ENCODE measurements around the gene C3orf52.

Gene C3orf52

GRCh38 chr3:112143251-112143650 lies 57.1 kb downstream of the C3orf52 start:
- Histone ChIP-seq H3K79me2 (ENCODE audit: low read length) (no peaks in the 10 kb centered on the region), H3K4me2 (ENCODE audit: low read depth, low read length) (peak overlapping the region; percentile 26; the same call in 1 of the 2 replicates), H3K27ac (ENCODE audit: low read length) (peak overlapping the region; percentile 21; the same call in 1 of the 2 replicates), H3F3A (ENCODE audit: insufficient read depth, low read length) (no peaks in the 10 kb centered on the region), H4K20me1 (ENCODE audit: insufficient read depth, low read length) (no peaks in the 10 kb centered on the region), H3K4me3 (ENCODE audit: low read length) (no peak overlapping the region), H3K9me3 (replicated peaks; ENCODE audit: insufficient read depth, low read length) (no peaks in the 10 kb centered on the region), H3K4me1 (ENCODE audit: low read length) (peaks cover 9% of the 10 kb centered on the region), H3K36me3 (replicated peaks; ENCODE audit: insufficient read depth, low read length) (no peaks in the 10 kb centered on the region), H3K27me3 (replicated peaks; ENCODE audit: insufficient read depth, low read length) (no peaks in the 10 kb centered on the region), H3K9ac (ENCODE audit: low read length) (no peak overlapping the region), H2AFZ (ENCODE audit: low read length) (no peak overlapping the region), H3K9me2 (replicated peaks; ENCODE audit: insufficient read depth, low read length) (no peaks in the 10 kb centered on the region)
- TF ChIP-seq EZH2phosphoT487 (IDR thresholded peaks at IDR 0.05; ENCODE audit: low read length), result no peak
- TF ChIP-seq EZH2 (optimal IDR thresholded peaks at IDR 0.05; ENCODE audit: low read depth, low read length), result no peak
- TF ChIP-seq CTCF (IDR thresholded peaks at IDR 0.05; ENCODE audit: low read length), result no peak
- DNase-seq, result no peak

GRCh38 chr3:112143689-112144088 lies 57.5 kb downstream of the C3orf52 start:
- TF ChIP-seq EZH2 (optimal IDR thresholded peaks at IDR 0.05; ENCODE audit: low read depth, low read length) (no peak), CTCF (IDR thresholded peaks at IDR 0.05; ENCODE audit: low read length) (no peak), EZH2phosphoT487 (IDR thresholded peaks at IDR 0.05; ENCODE audit: low read length) (no peak)
- peak; percentile 26 for DNase-seq
- H3K9me2 ChIP-seq (replicated peaks; ENCODE audit: insufficient read depth, low read length), result no peaks in the 10 kb centered on the region
- no peaks in the 10 kb centered on the region for H4K20me1 ChIP-seq (ENCODE audit: insufficient read depth, low read length)
- no peaks in the 10 kb centered on the region for H3K9me3 ChIP-seq (replicated peaks; ENCODE audit: insufficient read depth, low read length)
- peaks cover 9% of the 10 kb centered on the region for H3K4me1 ChIP-seq (ENCODE audit: low read length)
- no peaks in the 10 kb centered on the region for H3K27me3 ChIP-seq (replicated peaks; ENCODE audit: insufficient read depth, low read length)
- no peaks in the 10 kb centered on the region for H3K79me2 ChIP-seq (ENCODE audit: low read length)
- no peak overlapping the region for H3K9ac ChIP-seq (ENCODE audit: low read length)
- peak overlapping the region; percentile 21; the same call in 1 of the 2 replicates for H3K27ac ChIP-seq (ENCODE audit: low read length)
- H3K4me2 ChIP-seq (ENCODE audit: low read depth, low read length), result peak overlapping the region; percentile 26; the same call in 1 of the 2 replicates
- no peak overlapping the region for H3K4me3 ChIP-seq (ENCODE audit: low read length)
- H3K36me3 ChIP-seq (replicated peaks; ENCODE audit: insufficient read depth, low read length), result no peaks in the 10 kb centered on the region
- H3F3A ChIP-seq (ENCODE audit: insufficient read depth, low read length), result no peaks in the 10 kb centered on the region
- H2AFZ ChIP-seq (ENCODE audit: low read length), result no peak overlapping the region

- Histone ChIP-seq H3F3A (ENCODE audit: insufficient read depth, low read length) (no peaks in the 10 kb centered on the region), H4K20me1 (ENCODE audit: insufficient read depth, low read length) (no peaks in the 10 kb centered on the region), H3K27me3 (replicated peaks; ENCODE audit: insufficient read depth, low read length) (no peaks in the 10 kb centered on the region), H3K4me2 (ENCODE audit: low read depth, low read length) (no peak overlapping the region), H2AFZ (ENCODE audit: low read length) (no peak overlapping the region), H3K4me3 (ENCODE audit: low read length) (no peak overlapping the region), H3K27ac (ENCODE audit: low read length) (no peak overlapping the region), H3K79me2 (ENCODE audit: low read length) (no peaks in the 10 kb centered on the region), H3K9me3 (replicated peaks; ENCODE audit: insufficient read depth, low read length) (no peaks in the 10 kb centered on the region), H3K9ac (ENCODE audit: low read length) (no peak overlapping the region), H3K4me1 (ENCODE audit: low read length) (no peaks in the 10 kb centered on the region), H3K36me3 (replicated peaks; ENCODE audit: insufficient read depth, low read length) (no peaks in the 10 kb centered on the region), H3K9me2 (replicated peaks; ENCODE audit: insufficient read depth, low read length) (no peaks in the 10 kb centered on the region)
- no peak for TF ChIP-seq CTCF (IDR thresholded peaks at IDR 0.05; ENCODE audit: low read length)
- TF ChIP-seq EZH2 (optimal IDR thresholded peaks at IDR 0.05; ENCODE audit: low read depth, low read length), result no peak
- TF ChIP-seq EZH2phosphoT487 (IDR thresholded peaks at IDR 0.05; ENCODE audit: low read length), result no peak
- no peak for DNase-seq
Measured at GRCh38 chr3:112149136-112149535, 62.9 kb downstream of the C3orf52 start.

All from MM.1S (cell line).